Mononuclear cell (primary cell): ENCODE measurements around the gene SPATA31E1. TPM values are rescaled to one million over a fixed set of nuclear protein-coding genes. Genes with fewer than 3 reads are reported as not detected.
"Not testable (repeated sequence)": the region's sequence is repeated elsewhere in the genome, so short reads cannot be mapped to it uniquely, and the experiment has no call there.

ENCODE experiments used
- H3K27me3 ChIP-seq: 2 replicates; pipeline ENCODE4 v1.6.0; 2011; ENCODE audit warnings: low read length, control low read depth; ENCODE audit not compliant: insufficient read depth
- H3K4me1 ChIP-seq: 2 replicates; pipeline ENCODE4 v1.5.1; 2011; ENCODE audit warnings: mild to moderate bottlenecking, low read length, control low read depth; ENCODE audit not compliant: insufficient read depth
- H3K4me3 ChIP-seq: 2 replicates; pipeline ENCODE4 v1.5.1; 2011; ENCODE audit warnings: mild to moderate bottlenecking, low read length, moderate library complexity
- H3K9me3 ChIP-seq: 2 replicates; pipeline ENCODE4 v1.5.1; 2011; ENCODE audit warnings: low read depth, mild to moderate bottlenecking, control low read depth, low read length
- total RNA-seq: library from RNA; depleted of rRNA; stranded (reverse); fragments of >200 nt; gene quantifications from one replicate; pipeline ENCODE4 v1.2.3, GENCODE V29; 2012

Gene SPATA31E1
- total RNA-seq, 1 donor: not detected

DNA sequence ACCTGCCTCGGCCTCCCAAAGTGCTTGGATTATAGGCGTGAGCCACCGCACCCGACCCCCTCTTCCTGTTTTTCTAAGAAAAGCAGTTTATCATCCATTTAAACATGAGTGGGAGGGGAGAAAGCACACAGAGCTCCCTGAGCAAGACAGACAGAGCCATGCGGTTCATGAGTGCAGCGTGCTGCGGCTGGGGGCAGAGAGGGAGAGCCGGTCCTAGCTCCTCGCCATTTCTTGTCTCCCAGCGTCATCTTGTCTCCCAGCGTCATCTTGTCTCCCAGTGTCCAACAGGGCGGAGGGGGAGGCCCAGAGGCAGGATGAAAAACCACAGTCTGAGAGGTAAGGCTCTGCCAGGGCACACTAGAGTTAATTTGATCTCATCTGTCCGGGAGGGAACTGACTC lies 36.3 kb downstream of the SPATA31E1 start:
- H3K27me3 ChIP-seq, H3K4me3 ChIP-seq, H3K9me3 ChIP-seq, H3K4me1 ChIP-seq: not testable (repeated sequence)

DNA sequence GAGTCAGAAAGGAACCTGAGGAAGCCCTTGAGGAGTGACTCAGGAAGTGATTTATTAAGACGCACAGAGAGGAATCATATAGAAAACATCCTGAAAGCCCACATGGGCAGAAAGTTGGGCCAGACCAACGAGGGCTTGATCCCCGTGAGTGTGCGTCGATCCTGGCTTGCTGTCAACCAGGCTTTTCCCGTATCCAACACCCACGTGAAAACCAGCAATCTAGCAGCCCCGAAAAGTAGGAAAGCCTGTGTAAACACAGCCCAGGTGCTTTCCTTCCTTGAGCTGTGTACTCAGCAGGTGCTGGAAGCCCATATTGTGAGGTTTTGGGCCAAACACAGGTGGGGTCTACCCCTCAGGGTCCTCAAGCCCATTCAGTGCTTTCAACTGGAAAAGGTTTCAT lies 38.9 kb downstream of the SPATA31E1 start:
- not testable (repeated sequence) for H3K27me3 ChIP-seq, H3K4me3 ChIP-seq, H3K4me1 ChIP-seq, H3K9me3 ChIP-seq

DNA sequence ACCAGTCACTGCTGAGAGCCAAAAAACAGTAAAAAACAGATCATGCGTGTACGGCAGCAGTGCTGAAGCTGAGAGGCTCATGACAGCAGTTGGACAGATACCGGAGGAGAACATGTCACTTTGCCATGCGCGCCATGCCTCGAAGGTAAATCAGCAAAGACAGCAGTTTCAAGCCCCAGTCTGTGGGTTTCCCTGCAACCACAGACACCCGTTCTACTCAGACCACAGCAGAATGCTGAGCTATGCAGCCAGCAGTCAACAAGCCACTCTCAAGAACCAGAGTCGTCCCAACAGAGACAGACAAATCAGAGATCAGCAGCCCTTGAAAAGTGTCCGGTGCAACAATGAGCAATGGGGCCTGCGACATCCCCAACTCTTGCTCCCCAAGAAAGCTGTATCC lies 40.3 kb downstream of the SPATA31E1 start:
- H3K4me1 ChIP-seq, H3K27me3 ChIP-seq, H3K9me3 ChIP-seq, H3K4me3 ChIP-seq: not testable (repeated sequence)

DNA sequence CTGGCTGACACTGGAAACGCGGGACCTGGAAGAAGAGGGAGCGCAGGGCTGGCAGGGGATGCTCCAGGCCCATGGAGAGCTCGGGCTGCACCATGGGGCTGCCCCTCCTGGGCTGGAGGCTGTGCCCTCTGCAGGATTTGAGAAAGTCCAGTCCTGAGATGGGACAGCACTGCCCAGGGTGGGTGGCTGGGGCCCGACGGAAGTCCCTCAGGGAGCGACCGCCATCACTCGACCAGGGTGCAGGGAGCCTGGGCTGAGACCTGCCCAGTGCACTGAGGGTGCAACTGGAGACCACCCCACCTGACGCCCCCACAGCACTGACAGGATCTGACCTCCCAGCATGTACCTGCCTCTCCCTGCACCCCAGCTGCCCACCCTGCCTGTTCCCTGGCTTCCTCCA lies 42.2 kb downstream of the SPATA31E1 start:
- H3K27me3 ChIP-seq, H3K4me1 ChIP-seq, H3K4me3 ChIP-seq, H3K9me3 ChIP-seq: not testable (repeated sequence)

DNA sequence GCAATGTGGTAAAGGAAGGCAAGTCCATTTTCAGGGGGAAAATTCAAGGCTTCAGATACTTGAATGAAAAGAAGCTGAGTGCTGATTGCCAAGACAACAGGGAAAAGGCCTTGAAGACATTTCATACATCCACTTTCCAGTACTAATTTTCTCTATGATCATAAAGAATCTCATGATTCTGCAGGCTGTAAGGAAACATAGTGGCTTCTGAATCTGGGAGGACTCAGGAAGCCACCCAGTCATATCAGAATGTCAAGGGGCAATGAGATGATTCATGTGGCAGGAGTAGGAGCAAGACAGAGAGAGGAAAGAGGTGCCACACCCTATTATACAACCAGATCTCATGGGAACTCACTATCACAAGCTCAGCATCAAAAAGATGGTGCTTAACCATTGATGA lies 46.5 kb downstream of the SPATA31E1 start:
- H3K9me3 ChIP-seq, H3K27me3 ChIP-seq, H3K4me1 ChIP-seq, H3K4me3 ChIP-seq: not testable (repeated sequence)

DNA sequence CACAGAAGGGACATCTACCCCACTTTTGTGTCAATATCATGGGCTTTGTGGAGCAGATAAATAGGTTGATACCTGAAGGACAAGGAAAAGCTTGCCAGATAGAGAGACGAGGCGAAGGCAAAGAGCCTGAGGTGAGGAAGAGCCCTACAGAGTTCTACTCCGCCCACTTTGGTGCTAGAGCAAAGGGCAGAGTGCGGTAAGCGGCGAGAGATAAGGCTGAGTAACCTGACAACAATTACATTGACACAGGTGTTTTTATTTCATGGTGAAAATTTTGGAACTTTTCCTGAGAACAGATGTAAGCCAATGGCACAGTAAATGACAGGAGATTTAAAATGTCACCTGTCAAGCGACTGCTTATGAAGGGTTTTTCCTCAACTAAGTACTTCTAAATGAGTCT lies 51.8 kb downstream of the SPATA31E1 start:
- H3K4me3 ChIP-seq, H3K4me1 ChIP-seq, H3K27me3 ChIP-seq, H3K9me3 ChIP-seq: not testable (repeated sequence)

DNA sequence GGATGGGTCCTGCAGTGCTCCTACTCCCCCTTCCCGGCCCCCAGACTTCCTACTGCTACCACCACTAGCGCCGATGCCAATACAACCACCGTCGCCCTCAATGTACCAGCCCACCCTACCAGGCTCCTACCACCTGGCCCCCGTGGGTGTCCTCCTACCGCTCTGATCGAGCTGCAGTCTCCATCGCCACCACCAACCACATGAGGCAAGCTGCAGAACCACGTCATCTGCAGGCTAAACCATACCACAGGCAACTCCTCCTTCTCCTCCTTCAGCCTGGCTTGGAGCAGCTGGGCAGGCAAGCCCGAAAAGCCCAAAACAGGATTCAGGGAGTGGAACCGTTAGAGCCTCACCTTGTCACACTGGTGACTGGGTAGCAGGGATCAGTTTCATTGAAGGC lies 54.7 kb downstream of the SPATA31E1 start:
- not testable (repeated sequence) for H3K4me3 ChIP-seq, H3K9me3 ChIP-seq, H3K27me3 ChIP-seq, H3K4me1 ChIP-seq

DNA sequence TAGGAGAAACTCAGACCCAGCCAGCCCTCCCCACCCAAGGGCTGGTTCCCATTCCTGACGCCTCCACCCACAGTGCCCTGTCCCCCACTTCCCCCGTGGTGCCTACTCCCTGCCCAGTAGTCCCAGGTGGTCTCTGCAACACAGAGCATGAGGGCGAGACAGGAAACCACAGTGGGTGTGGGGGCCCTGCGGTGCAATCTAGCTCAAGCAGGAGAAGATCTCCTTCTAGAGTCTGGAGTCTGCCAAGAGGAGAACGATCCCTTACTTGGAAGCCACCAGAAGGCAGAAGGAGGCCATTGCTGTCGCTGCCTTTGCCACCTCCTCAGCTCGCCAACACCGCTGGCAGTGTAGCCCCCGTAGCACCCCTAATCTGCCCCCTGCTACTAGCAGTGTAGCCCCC lies 55.2 kb downstream of the SPATA31E1 start:
- not testable (repeated sequence) for H3K4me1 ChIP-seq, H3K27me3 ChIP-seq, H3K9me3 ChIP-seq, H3K4me3 ChIP-seq

DNA sequence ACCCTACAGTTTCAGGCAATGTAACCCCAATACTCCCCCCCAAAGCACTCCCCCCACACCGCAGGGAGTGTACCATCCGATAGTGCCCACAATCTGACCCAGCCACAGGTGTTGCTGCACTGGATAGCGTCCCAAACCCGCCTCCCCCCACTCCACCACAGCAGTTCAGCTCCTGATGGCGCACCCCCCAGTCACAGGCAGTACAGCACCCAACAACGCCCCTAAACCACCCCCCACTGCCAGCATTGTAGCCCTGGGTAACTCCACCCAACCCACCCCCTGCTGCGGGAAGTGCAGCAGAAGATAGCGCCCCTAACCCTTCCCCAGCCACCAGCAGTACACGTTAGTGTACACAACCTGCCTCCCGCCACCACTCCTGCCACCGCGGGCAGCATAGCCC lies 55.7 kb downstream of the SPATA31E1 start:
- H3K27me3 ChIP-seq, H3K4me1 ChIP-seq, H3K4me3 ChIP-seq, H3K9me3 ChIP-seq: not testable (repeated sequence)

Other genes starting within 250 kb of the SPATA31E1 start
- gene CTSL, start 156.8 kb upstream of the SPATA31E1 start, total RNA-seq: 11.0 TPM
- not detected for gene SPATA31C1, start 35.1 kb downstream of the SPATA31E1 start, total RNA-seq
- gene CDK20, start 91.7 kb downstream of the SPATA31E1 start, total RNA-seq: 1.4 TPM